Measurements from ENCODE around the gene PODN.

GRCh38 chr1:53132176-53132575 is 70.2 kb downstream of the PODN start:
- TF ChIP-seq CTCF (IDR thresholded peaks at IDR 0.05) (no peak), POLR2A (IDR thresholded peaks at IDR 0.05) (no peak), POLR2AphosphoS5 (IDR thresholded peaks at IDR 0.05) (no peak), EP300 (IDR thresholded peaks at IDR 0.05) (no peak)
